ENCODE results near the gene VPS39. TPM values are rescaled to one million over a fixed set of nuclear protein-coding genes. Genes with fewer than 3 reads are reported as not detected.

VPS39 gene
- total and polyA plus RNA-seq, 9 of the 15 experiments (the other 6 are each of a cell fraction or from before 2014, with no cell fraction given) = 3.2 to 37.3 (median 21.8) TPM

- TF ChIP-seq, protein P1, sequence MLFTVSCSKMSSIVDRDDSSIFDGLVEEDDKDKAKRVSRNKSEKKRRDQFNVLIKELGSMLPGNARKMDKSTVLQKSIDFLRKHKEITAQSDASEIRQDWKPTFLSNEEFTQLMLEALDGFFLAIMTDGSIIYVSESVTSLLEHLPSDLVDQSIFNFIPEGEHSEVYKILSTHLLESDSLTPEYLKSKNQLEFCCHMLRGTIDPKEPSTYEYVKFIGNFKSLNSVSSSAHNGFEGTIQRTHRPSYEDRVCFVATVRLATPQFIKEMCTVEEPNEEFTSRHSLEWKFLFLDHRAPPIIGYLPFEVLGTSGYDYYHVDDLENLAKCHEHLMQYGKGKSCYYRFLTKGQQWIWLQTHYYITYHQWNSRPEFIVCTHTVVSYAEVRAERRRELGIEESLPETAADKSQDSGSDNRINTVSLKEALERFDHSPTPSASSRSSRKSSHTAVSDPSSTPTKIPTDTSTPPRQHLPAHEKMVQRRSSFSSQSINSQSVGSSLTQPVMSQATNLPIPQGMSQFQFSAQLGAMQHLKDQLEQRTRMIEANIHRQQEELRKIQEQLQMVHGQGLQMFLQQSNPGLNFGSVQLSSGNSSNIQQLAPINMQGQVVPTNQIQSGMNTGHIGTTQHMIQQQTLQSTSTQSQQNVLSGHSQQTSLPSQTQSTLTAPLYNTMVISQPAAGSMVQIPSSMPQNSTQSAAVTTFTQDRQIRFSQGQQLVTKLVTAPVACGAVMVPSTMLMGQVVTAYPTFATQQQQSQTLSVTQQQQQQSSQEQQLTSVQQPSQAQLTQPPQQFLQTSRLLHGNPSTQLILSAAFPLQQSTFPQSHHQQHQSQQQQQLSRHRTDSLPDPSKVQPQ (CRISPR knock-in tag; IDR thresholded peaks at IDR 0.05; ENCODE audit: borderline replicate concordance) = no peak
- no peak for TF ChIP-seq ZNF707 (CRISPR knock-in tag; conservative IDR thresholded peaks at IDR 0.05)
- no peak for TF ChIP-seq DNMT1 (IDR thresholded peaks at IDR 0.05)
- peak in 1 of 2 experiments; percentile 69; a peak in 1 of 4 replicates for TF ChIP-seq RCOR1 (IDR thresholded peaks at IDR 0.05; ENCODE audit: borderline replicate concordance in 1 of 2, low read depth in 2 of 2, low read length in 2 of 2)
- TF ChIP-seq, protein P2, sequence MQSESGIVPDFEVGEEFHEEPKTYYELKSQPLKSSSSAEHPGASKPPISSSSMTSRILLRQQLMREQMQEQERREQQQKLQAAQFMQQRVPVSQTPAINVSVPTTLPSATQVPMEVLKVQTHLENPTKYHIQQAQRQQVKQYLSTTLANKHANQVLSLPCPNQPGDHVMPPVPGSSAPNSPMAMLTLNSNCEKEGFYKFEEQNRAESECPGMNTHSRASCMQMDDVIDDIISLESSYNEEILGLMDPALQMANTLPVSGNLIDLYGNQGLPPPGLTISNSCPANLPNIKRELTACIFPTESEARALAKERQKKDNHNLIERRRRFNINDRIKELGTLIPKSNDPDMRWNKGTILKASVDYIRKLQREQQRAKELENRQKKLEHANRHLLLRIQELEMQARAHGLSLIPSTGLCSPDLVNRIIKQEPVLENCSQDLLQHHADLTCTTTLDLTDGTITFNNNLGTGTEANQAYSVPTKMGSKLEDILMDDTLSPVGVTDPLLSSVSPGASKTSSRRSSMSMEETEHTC (IDR thresholded peaks at IDR 0.05) = no peak
- no peak for TF ChIP-seq FOXP1 (CRISPR knock-in tag; IDR thresholded peaks at IDR 0.05)
- no peak for TF ChIP-seq ZFP30 (CRISPR knock-in tag; IDR thresholded peaks at IDR 0.05; ENCODE audit: borderline replicate concordance)
- TF ChIP-seq, protein P3, sequence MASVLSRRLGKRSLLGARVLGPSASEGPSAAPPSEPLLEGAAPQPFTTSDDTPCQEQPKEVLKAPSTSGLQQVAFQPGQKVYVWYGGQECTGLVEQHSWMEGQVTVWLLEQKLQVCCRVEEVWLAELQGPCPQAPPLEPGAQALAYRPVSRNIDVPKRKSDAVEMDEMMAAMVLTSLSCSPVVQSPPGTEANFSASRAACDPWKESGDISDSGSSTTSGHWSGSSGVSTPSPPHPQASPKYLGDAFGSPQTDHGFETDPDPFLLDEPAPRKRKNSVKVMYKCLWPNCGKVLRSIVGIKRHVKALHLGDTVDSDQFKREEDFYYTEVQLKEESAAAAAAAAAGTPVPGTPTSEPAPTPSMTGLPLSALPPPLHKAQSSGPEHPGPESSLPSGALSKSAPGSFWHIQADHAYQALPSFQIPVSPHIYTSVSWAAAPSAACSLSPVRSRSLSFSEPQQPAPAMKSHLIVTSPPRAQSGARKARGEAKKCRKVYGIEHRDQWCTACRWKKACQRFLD (CRISPR knock-in tag; IDR thresholded peaks at IDR 0.05) = no peak
- TF ChIP-seq ZNF57 (CRISPR knock-in tag; IDR thresholded peaks at IDR 0.05) = no peak
- TF ChIP-seq TGIF2 (CRISPR knock-in tag; IDR thresholded peaks at IDR 0.05) = no peak
- TF ChIP-seq BRCA1 (IDR thresholded peaks at IDR 0.05) = no peak
- no peak for TF ChIP-seq BRCA1 (CRISPR knock-in tag; IDR thresholded peaks at IDR 0.05)
- peak; percentile 94 for TF ChIP-seq JUND (IDR thresholded peaks at IDR 0.05; ENCODE audit: borderline replicate concordance, low read depth, low read length)
- TF ChIP-seq JUND (tag; IDR thresholded peaks at IDR 0.05; ENCODE audit: borderline replicate concordance, low read depth, low read length) = peak; percentile 95
- no peak for TF ChIP-seq RAD21 (CRISPR knock-in tag; conservative IDR thresholded peaks at IDR 0.05 in 1 of 2, IDR thresholded peaks at IDR 0.05 in 1 of 2)
- TF ChIP-seq ATF6 (CRISPR knock-in tag; IDR thresholded peaks at IDR 0.05) = no peak
- TF ChIP-seq CBFA2T2 (conservative IDR thresholded peaks at IDR 0.05) = peak; percentile 31
- TF ChIP-seq SIRT6 (IDR thresholded peaks at IDR 0.05; ENCODE audit: low read depth, low read length) = no peak
- TF ChIP-seq YBX1 (IDR thresholded peaks at IDR 0.05) = no peak
- no peak for TF ChIP-seq MTA2 (IDR thresholded peaks at IDR 0.05; ENCODE audit: low read depth)
Observed at GRCh38 chr15:42157981-42158765, 49.9 kb downstream of the VPS39 start (continued).

Data from K562 (cell line).